Activated T-helper 1 cell treated with anti-CD3 and anti-CD28 coated beads, Interleukin-2, amount 50 U/mL, for 16 hours (primary cell): ENCODE data around the gene DYNLRB2.

Experiments
- DNase-seq, 2 donors: peaks; one replicate each; pipeline ENCODE4 v3.0.0-alpha.2; 2020; ENCODE audit warnings: low read depth in 1 of 2, low spot score in 1 of 2

Gene DYNLRB2

DNA sequence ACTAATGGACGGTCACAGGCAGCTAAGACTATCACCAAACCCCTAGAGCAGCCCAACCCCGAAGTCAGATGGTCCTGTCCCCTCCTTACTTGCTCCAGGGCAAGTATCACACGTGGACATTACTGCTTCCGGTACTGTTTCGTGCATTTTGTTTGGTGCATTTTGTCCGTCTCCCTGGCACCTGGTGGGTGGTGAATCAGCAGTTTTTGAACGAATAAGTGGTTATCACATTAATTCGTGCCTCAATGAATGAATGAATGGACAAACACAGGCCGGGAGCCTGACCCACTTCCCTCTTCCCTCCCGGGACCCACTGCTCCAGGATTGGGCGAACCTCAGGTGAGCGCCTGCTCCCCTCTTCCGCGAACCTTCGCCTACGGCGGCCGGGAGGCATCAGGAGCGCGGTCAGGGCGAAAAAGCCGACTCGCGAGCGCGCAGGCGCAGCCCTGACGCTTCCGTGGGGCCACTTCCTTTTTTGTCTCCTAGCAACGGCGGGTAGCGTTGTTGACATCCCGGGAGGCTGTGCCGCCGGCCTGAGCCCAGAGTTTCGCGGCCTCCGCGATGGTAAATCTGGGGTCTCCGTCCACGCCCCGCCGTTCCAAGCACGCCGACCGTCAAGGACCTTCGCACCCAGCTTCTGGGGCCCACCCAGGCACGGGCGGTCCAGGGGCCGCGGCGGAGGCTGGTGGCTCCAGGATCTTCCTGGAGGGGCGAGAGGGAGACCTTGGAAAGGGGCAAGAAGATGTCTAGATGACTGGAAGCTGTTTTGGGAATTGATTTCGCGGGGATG, at the start of gene DYNLRB2:
Gene DYNLRB2 (plus strand): TSS at position 478 of the 790 bp plus-strand sequence. CDS start 84 bp downstream, at position 562.
- DNase-seq: peak; percentile 71 to 82

DNA sequence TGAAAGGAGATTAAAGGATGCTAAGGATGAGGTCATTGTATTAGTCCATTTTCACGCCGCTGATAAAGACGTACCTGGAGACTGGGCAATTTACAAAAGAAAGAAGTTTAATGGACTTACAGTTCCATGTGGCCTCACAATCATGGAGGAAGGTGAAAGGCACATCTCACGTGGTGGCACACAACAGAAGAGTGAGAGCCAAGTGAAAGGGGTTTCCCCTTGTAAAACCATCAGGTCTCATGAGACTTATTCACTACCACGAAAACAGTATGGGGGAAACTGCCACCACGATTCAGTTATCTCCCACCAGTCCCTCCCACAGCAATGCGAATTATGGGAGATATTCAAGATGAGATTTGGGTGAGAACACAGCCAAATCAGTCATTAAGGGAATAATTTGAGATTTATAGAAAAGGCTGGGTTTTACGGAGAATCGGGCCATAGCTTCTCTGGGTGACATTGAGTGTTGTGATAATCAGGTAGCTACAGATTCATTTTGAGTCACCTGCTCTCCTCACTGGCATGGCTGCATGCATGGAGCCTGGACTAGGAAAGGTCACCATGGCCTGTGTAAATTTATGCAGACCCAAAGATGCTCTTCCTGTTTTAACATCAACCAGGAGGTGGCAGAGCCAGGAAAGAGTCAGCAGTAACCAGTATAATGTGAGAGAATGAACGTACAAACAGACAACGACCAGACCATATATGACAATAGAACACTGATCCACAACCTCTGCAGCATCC, 40.5 kb upstream of the DYNLRB2 start:
- DNase-seq: no peak

DNA sequence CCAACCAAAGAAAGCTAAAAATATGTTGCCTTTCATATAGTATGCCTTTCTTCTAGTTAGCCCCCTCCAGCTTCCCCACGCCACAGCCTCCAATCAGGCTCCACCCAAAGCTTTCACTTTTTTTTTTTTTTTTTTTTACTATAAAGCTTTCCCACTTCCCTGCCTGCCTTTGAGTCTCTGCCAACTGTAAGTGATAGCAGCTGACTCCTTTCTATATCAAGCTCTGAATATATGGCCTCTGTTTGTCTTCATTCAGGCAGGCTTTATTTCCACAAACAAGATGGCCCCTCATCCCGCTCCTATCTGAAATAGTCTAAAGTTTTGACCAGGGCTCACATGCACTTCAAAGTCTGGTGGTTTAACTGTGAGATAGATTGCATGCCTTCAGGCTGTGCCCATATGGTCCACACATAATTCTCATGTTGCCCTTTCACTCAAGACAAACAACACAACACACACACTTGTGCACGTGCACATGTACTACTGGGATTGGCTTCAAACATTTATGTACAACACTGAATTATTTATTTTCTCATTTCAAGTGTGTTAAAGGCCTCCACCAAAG, 39.8 kb upstream of the DYNLRB2 start:
- no peak for DNase-seq

DNA sequence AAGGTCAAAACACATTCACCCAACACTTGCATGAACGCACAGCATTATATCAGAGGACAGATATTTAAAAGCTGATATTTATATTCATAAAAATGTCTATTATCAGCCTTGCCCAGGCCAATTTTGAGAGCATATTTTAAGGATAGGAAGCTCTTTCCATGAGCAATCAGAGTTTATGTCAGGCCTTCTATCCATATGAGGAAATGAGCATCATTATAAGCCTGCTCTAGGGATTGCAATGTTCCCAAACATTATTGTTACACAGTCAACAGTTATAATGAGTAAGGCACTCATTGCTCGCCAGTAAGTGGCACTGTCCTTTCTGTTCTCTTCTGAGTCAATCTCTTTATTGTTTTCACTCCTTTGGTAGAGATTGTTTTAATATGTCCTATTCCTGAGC, 37.7 kb upstream of the DYNLRB2 start:
- no peak for DNase-seq

DNA sequence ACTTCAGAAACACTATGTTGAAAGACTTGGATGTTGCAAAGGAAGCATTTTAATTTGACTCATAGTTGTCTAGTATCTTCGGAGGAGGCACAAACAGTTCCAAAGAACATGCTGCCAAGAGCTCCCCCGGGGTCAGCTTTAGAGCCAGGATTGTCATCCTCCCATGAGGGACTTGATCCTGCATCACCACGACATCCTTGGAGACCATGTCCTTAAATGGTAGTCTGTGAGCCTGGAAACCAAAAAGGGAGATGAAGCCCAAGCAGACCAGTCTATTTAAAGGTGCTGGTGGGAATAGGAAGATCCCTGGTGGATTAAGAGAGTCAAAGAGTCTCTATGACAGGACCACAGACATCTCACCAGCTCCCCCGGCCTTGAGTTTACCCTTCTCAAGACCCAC, 33.3 kb upstream of the DYNLRB2 start:
- no peak for DNase-seq

DNA sequence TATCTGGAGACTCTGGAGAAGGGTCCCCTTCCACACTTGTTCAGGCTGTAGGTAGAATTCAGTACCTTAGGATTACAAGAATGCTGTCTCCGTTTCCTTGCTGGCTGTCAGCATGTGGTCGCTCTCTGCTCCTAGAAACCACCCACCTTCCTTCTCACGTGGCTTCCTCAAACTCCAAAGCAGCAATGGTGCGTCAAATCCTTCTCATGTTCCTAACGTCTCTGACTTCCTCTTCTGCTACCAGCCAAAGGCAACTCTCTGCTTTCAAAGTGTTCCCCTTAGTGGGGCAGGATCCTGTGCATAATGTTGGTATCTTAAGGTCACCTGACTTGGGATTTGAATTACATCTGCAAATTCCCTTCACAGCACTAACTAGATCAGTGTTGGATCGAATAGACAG, 30.9 kb upstream of the DYNLRB2 start:
- DNase-seq: no peak

DNA sequence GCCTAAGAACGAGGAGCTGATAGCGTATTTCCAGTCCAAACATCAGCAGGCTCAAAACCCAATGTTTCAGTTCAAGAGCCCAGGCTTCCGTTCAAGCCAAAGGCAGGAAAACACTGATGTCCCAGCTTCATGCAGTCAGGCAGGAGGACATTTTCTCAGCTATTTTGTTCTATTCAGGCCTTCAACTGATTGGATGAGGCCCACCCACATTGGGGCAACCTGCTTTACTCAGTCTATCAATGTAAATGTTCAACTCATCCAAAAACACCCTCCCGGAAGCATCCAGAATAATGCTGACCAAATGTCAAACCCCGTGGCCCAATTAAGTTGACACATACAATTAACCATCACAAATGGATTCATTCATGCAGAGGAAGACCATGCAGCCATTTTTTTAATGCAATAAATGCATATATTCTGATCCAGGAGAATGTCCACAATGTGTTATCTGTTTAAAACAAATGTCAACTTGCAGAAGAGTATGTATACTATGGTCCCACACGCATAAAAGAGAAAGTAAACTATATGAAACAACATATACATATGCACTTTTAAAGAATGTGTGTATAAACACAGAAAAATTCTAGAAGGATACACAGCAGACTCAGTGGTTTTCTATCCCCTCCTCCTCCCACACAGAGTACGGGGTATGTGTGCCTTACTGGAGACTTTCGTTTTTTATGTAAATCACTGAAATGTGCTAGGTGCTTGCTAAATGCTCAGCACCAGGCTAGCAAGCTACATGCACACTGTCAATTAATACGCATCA, 28.8 kb upstream of the DYNLRB2 start:
- DNase-seq: no peak

DNA sequence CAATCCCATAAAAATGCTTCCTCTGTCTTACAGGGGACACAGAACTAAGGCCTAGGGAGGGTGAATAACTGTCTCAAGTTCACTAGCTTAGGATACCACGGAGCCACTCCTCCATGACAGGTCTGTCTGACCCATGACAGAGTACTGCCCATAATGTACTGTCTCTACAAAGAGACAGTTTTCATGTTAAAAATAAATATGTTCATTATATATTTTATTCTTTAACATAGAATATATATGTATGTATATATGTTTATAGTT, 28.3 kb upstream of the DYNLRB2 start:
- DNase-seq: no peak

DNA sequence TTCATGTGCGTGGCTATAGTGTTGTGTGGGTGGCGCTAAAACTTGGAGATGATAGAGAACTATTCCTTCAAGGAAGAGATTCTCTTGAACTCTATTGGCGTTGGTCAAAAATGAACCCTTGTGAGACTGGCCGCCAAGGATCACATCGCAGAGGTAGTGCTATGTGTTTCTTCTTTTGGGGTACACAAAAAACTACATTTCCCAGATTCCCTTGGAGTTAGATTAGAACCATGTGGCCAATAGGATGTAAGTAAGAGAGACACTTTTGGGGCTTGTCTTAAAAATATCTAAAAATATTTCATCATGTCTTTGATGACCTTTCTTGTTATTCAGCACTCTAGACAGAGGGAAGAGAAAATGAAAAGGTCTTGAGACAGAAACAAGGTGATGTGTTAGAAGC, 25.4 kb upstream of the DYNLRB2 start:
- DNase-seq: no peak

DNA sequence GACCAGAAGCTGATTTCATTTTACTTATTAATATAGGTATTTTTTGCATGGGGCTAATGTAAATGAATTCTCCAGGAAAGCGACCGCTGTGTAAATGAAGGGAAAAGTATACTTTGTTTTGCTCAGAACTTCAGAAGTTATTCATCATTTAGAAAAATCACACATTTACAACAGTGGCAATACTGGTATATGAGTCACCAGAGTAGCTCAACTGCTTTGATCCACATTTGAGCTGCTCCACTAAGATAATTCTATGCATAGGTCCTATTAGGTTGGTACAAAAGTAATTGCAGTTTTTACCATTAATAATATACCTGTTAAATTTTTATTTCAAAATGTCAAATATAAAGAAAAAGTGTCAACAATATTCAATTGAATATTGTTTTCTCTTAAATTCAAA, 22.9 kb upstream of the DYNLRB2 start:
- no peak for DNase-seq

DNA sequence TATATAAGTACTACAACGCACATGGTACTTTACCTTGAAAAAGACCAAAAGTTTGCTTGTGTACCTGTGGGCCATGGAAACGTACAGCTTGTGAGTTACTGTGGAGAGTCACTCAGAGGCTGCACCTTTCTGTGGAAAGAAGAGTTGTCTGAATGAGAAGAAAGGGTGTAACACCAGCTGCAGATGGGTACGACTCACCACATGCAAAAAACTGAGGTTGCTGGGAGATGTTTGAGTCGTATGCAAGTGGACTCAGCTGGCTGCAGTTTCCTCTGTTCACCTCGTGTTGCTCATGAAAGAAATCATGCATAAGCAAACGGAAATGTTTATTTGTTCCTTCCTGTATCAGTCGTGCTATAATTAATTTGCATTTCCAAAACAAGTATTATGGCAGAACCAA, 22.4 kb upstream of the DYNLRB2 start:
- DNase-seq: no peak

DNA sequence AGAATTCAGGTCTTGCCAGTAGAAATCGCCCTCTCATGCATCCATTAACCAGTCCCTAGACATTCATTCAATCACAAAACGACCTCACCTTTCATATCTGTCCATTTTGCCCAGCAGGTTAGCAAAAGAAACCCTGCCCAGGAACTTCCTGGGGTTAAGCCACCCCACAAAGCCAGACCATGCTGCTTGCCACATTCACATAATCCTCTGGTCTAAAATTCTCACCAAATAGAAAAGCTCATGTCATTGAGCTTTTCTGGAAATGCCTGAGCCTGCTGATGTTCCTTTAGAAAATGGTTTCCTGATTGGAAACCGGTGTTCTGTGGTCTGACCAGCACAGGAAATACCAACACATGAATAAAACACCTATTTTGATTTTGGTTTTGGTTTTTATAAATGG, 21.6 kb upstream of the DYNLRB2 start:
- no peak for DNase-seq

DNA sequence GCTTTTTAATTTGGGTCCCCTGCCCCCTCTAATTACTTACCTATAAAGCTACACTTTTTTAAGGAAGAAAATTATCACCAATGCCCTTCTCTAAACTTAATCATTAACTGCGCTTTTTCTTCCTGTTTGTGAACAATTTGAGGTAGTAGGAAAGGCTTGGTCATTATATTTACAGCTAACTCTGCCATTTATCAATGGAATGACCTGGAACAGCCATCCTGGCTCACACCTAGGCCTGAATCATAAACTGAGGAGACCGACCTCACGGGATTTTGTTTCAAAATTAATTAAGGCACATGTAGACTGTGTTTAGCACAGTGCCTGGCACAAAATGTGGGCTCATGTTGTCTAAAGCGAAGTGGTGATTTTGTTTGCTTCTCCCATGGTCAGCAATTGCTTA, 15.4 kb upstream of the DYNLRB2 start:
- DNase-seq: no peak

DNA sequence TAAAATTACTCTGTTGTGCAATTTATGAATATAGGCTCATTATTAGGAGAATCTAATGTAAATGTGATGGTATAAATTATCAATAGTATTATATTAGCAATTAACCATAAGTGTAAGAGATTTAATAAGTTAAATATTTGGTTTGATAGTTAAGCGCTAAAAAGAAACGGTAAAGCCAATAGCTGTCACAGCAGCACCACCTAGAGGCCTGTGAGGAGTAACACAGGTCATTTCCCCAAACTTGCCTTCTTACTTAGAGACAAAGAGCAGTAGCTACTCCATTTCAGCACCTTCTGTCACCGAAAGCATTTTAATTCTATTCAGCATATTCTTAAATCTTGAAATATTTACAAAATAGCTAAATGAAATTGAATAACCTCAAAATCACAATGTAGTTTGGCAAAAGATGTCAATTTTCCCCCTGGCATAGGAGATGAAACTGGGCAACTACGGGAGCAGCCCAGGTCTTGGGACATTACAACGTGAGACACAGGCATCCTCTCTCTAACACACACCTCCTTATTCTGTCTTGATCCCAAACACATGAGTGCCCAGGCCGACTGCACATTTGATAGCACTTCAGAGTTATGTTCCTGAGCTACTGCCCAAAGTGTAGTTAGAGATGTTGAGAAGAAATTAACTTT, 14.3 kb upstream of the DYNLRB2 start:
- peak; percentile 24 to 36 for DNase-seq

DNA sequence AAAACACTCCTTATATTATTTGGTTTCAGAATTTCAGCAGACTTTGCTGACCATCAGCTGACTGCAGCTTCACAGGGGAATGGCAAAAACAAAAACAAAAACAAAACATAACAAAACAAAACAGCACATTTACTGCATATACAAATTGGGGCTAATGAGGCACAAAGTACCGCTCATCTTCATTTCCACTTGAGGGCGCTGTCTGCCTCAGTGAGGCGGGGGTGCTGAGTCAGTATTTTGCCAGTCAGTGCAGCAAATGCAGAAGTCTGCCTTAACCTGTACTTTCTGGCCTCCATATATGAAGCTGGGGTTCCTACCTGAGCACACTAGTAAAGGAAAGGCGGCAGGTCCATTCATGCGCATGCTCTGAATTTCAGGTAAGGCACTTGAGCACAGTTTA, 13.5 kb upstream of the DYNLRB2 start:
- DNase-seq: peak in 1 of 2 donors; percentile 8

DNA sequence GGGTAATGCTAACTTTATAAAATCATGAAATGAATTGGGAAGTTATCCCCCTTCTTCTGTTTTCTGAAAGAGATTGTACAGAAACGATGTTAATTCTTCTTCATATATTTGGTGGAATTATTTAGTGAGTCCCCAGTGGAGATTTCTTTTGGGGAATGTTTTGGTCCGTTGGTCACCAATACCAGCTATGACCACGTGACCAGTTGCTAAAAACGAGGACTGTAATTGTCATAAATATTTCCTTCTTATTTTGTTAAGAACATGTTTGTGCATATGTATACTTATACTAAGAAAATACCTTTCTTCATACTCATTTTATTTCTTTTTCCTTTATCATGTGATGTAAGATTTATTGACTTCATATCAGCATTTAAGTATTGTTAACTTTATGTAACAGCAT, 10.3 kb upstream of the DYNLRB2 start:
- no peak for DNase-seq

DNA sequence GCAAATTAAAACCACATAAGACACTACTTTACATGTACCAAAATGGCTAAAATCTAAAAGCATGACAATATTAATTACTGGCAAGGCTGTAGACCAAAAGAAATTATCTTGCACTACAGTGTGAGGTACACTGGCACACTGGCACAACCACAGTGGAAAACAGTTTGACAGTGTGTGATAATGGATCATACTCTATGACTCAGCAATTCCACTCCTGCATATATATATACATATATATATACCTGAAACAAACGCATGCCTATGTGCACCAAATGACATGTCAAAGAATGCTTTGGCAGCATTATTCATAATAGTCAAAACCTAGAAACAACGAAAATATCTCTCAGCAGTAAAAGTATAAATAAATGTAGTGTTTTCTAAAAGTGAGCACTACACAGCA, 4.6 kb upstream of the DYNLRB2 start:
- no peak for DNase-seq

DNA sequence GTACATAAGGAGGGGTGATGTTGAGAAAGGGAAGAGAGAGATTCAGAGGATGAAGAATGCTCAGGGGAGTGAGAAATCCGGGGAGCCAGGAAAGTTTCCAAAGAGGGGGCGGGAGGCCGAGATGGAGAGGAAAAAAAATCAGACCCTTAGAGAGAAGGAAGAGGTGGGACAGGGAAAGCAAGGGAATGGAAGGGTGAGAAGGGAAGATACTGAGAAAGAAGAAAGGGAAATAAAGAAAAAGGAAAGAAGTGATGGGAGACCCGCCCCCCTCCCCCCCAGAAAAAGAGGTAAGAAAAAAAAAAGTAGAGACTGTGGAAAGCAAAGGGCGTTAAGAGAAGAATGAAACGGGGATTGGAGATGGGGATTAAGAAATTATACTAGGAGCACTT, 507 bp downstream of the DYNLRB2 start:
- no peak for DNase-seq

DNA sequence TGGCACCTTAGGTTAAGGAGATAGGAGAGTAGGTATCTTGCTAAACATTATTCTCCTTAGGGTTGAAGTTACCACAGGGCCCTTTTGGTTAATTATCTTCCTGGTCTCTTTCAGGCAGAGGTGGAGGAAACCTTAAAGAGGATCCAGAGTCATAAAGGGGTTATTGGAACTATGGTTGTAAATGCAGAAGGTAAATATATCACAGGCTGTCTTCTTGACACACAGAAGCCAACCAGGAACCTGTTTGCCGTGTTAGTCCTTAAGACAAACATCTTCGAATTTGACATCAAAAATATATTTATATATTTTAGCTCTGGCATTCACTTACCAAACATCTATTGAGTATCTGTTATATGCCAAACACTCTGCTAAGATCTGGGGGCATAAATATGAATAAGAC, 2.4 kb downstream of the DYNLRB2 start:
- DNase-seq: no peak

DNA sequence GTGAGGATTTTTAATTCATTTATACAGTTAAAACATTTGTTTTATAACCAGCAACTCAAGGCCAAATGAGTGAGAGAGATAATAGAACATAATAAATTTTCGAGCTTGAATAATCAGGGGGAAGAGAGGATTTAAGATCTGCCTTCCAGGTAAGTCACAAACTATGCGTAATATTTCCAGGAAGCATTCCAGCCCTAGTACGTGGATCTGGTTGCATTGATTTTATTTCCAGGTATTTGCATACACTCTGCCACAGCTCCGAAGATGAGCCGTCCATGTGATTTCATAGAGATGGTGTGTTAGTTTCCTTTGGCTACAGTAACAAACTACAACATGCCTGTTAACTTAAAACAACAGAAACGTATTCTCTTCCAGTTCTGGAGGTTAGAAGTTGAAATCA, 3.5 kb downstream of the DYNLRB2 start:
- no peak for DNase-seq

DNA sequence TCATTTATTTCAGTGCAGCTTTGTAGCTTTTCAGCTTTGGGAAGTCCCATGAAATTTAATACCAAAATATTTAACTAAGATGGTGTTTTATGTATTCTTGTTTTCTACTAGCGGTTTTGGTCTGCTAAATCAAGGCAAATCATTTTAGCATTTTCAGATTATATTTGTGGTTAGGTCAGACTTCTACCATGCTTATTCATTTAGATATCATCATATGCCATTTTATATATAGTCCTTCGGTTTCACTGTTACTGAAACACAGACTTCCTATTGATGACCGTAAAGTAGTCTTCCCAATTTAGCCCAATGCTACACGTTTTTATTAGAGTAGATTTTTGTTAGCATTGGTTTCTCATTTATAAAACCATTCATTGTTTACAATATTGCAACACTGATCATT, 5.5 kb downstream of the DYNLRB2 start:
- no peak for DNase-seq
